Right atrium auricular region (tissue), 2 donors: Measurements from ENCODE around the gene RSPH9. TPM values are rescaled to one million over a fixed set of nuclear protein-coding genes. Genes with fewer than 3 reads are reported as not detected.
A peak's percentile ranks its signal among the peaks of the same experiment; 100 is the strongest.
"Not testable (repeated sequence)": the region's sequence is repeated elsewhere in the genome, so short reads cannot be mapped to it uniquely, and the experiment has no call there.

Source experiments
- DNase-seq: peaks from one replicate; pipeline ENCODE4 v3.0.0-alpha.2; 2019; ENCODE audit warnings: low spot score
- H3K27ac ChIP-seq, 2 donors: fragments of 200-600 bp; sonication (generic); 1 replicate in 1 of 2; 2 replicates in 1 of 2; pipeline ENCODE4 v1.5.1; 2016 to 2019
- H3K27me3 ChIP-seq, 2 donors: fragments of 200-600 bp; sonication (generic); one replicate each; pipeline versions ENCODE4 v1.5.1 to v1.6.0; 2017 to 2019
- H3K36me3 ChIP-seq: fragments of 200-600 bp; sonication (generic); one replicate; pipeline ENCODE4 v1.5.1; 2016
- H3K4me1 ChIP-seq, 2 donors: fragments of 200-600 bp; sonication (generic); one replicate each; pipeline versions ENCODE4 v1.5.1 to v1.6.0; 2017 to 2019
- H3K4me3 ChIP-seq, 2 donors: fragments of 200-600 bp; sonication (generic); 1 replicate in 1 of 2; 2 replicates in 1 of 2; pipeline ENCODE4 v1.5.1; 2017 to 2019; ENCODE audit warnings: mild to moderate bottlenecking in 1 of 2, moderate library complexity in 1 of 2
- H3K9me3 ChIP-seq, 2 donors: fragments of 200-600 bp; sonication (generic); one replicate each; pipeline ENCODE4 v1.5.1; 2019
- total RNA-seq, 2 donors: library from RNA; depleted of rRNA; stranded (reverse); fragments of >200 nt; gene quantifications; one replicate each; pipeline ENCODE4 v1.1.0, GENCODE V29; 2016
- TF ChIP-seq, protein P1 (sequence below), 2 donors: fragments of 200-600 bp; sonication (generic); IDR thresholded peaks; one replicate each; pipeline ENCODE4 v1.5.1; 2019; ENCODE audit warnings: antibody characterized with exemption in 2 of 2

Gene RSPH9
- total RNA-seq, 2 donors from 2014 or later = 0.12 TPM; not detected in 1

DNA sequence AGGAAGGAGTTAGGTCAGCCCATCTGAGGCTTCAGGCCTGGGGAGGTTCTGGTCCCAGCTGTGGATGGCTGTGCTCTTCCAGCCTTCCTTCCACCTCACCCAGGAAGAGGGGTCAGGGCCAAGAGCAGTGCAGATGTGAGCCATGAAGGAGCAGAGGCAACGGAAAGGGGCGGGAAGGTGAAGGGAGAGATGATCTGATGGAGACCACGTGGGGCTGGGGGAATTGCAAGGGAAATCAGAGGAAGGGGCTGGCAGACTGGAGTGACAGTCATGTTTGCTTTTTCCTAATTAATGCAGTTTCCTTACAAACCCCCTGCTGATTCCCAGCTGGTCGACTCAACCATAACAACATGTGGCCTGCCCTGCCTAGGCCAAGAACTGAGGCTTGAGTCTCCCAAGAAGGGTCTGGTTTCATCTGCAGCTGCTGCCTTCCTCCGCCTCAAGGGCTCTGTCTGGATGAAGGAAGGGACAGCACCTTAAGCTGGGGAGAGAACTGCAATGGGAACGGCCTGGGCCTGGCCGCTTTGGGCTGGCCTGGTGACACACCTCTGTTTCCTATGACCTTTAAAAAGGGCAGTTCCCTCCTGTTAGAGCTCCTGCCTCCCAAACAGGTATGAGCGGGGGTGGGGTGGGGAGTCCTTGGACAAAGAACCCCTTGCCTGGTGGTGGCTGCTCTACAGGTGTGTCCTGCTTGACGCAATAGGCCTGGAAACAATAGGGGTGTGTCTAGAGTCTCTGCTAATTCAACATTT, 50.6 kb downstream of the RSPH9 start:
- H3K9me3 ChIP-seq = no peaks in the 10 kb centered on the region
- no peaks in the 10 kb centered on the region for H3K27me3 ChIP-seq
- TF ChIP-seq, protein P1, sequence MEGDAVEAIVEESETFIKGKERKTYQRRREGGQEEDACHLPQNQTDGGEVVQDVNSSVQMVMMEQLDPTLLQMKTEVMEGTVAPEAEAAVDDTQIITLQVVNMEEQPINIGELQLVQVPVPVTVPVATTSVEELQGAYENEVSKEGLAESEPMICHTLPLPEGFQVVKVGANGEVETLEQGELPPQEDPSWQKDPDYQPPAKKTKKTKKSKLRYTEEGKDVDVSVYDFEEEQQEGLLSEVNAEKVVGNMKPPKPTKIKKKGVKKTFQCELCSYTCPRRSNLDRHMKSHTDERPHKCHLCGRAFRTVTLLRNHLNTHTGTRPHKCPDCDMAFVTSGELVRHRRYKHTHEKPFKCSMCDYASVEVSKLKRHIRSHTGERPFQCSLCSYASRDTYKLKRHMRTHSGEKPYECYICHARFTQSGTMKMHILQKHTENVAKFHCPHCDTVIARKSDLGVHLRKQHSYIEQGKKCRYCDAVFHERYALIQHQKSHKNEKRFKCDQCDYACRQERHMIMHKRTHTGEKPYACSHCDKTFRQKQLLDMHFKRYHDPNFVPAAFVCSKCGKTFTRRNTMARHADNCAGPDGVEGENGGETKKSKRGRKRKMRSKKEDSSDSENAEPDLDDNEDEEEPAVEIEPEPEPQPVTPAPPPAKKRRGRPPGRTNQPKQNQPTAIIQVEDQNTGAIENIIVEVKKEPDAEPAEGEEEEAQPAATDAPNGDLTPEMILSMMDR (IDR thresholded peaks at IDR 0.05) = no peak
- no peak for DNase-seq
- H3K4me3 ChIP-seq = no peak overlapping the region
- no peak overlapping the region for H3K27ac ChIP-seq
- peaks cover 0 to 21% of the 10 kb centered on the region in 2 donors for H3K4me1 ChIP-seq
- H3K36me3 ChIP-seq = no peaks in the 10 kb centered on the region

DNA sequence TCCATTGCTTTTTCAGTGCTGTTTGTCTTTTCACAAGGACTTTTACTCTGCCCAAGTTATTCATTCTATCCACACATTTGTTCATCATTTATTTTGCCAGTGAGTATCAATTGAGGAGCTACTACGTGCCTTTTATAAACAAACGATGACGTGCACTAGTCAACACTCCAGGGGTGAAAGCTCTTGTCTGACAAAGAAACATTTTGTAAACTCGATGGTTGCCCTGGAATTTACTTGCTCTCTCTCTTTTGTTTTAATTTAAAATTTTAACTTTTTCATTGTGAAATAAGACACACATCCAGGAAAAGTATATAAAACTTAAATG, 51.1 kb downstream of the RSPH9 start:
- Histone ChIP-seq H3K4me3 (no peak overlapping the region), H3K4me1 (peaks cover 0 to 21% of the 10 kb centered on the region in 2 donors), H3K27me3 (no peaks in the 10 kb centered on the region), H3K27ac (no peak overlapping the region), H3K9me3 (no peaks in the 10 kb centered on the region), H3K36me3 (no peaks in the 10 kb centered on the region)
- TF ChIP-seq, protein P1 (IDR thresholded peaks at IDR 0.05) = no peak
- no peak for DNase-seq

DNA sequence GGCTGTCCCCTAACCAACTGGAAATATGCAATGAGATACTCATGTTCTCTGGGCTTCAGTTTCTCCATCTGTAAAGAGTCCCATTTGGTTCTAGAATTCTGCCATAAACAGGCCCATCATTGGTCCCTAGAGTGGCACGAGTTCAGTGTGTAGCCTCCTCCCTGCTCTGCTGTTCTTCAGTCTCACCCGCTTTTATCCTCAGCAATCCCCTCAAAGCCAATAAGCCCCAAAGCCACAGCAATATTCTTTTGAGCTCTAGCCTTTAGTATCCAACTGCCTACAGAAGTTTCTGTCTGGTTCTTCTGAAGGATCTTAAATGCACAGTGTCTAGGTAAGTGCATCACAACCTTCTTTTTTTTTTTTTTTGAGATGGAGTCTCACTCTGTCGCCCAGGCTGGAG, 52.6 kb downstream of the RSPH9 start:
- no peak overlapping the region for H3K4me3 ChIP-seq
- TF ChIP-seq, protein P1 (IDR thresholded peaks at IDR 0.05) = no peak
- no peaks in the 10 kb centered on the region for H3K27me3 ChIP-seq
- H3K4me1 ChIP-seq = peaks cover 0 to 29% of the 10 kb centered on the region in 2 donors
- H3K27ac ChIP-seq = no peak overlapping the region
- no peaks in the 10 kb centered on the region for H3K36me3 ChIP-seq
- no peaks in the 10 kb centered on the region for H3K9me3 ChIP-seq
- no peak for DNase-seq

DNA sequence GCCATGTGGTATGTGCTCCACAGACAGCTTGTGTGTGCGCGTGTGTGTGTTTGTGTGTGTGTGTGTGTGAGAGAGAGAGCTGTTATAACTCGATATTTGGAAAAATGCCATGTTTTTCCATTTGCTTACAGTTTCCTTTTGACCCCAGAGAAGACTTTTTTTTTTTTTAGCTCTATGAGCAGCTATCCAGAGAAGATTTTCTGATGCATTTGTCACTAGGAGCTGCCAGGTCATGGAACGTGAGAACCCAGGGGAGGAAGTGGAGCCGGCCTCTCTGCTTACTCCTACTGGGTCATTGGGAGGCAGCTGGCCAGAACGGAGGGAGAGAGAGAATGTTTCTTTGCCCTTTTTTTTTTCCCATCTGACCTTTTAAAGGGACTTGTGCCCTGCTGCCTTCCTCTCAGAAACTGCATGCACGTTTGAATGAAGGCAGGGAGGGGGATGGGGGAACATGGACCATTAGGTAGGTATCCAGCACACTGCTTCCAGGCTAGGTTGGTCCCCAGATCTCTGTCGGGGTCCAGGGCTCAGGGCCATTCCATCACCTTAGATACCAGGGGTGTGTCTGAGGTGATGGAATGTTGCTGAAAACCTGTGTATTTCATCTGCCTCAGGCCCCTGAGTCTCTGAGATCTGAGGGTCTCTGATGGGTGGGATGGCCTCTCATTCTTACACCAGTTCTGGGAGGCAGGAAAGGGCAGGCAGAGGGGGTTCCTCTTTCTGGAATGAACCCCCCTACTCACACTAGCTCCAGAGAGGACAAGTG, 53.9 kb downstream of the RSPH9 start:
- peak overlapping the region in 1 of 2 donors; percentile 43 for H3K27ac ChIP-seq

DNA sequence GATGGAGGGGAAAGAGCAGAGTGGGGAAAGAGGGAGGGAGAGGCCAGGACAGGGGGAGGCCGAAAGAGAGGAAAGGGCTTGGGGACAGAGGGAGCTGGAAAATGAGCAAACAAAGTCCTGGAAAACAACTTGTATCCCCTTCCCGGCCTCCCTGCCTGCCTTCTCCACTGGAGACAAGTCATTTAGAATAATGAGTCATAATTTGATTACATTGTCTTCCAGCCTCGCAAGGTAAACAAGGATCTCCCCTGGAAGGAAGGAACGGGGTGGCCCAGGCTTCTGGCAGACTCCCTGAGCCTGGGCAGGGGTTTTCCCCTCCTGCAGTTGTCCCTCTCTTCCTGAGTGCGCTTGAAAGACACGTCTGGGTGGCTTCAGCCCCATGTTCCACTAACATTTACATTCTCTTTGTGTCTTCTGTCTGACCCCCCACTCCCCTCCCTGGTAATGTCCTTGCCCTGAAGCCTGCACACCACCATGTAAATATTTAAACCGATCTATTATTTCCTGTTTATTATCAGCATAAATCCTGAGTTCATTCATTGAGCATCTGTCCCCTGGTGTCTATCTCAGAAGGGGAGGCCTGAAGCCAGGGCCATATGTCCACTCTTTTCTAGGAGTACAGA, 54.8 kb downstream of the RSPH9 start:
- H3K4me1 ChIP-seq = peaks cover 0 to 44% of the 10 kb centered on the region in 2 donors
- H3K4me3 ChIP-seq = no peak overlapping the region
- H3K27me3 ChIP-seq = no peaks in the 10 kb centered on the region
- H3K36me3 ChIP-seq = no peaks in the 10 kb centered on the region
- DNase-seq = no peak
- TF ChIP-seq, protein P1 (IDR thresholded peaks at IDR 0.05) = no peak
- H3K27ac ChIP-seq = peak overlapping the region in 1 of 2 donors; percentile 20
- H3K9me3 ChIP-seq = no peaks in the 10 kb centered on the region

More for the DNA sequence above, 53.9 kb downstream of the RSPH9 start:
- Histone ChIP-seq H3K4me1 (peaks cover 0 to 42% of the 10 kb centered on the region in 2 donors), H3K9me3 (no peaks in the 10 kb centered on the region), H3K27me3 (no peaks in the 10 kb centered on the region), H3K4me3 (no peak overlapping the region), H3K36me3 (no peaks in the 10 kb centered on the region)
- TF ChIP-seq, protein P1 (IDR thresholded peaks at IDR 0.05) = no peak
- DNase-seq = no peak

DNA sequence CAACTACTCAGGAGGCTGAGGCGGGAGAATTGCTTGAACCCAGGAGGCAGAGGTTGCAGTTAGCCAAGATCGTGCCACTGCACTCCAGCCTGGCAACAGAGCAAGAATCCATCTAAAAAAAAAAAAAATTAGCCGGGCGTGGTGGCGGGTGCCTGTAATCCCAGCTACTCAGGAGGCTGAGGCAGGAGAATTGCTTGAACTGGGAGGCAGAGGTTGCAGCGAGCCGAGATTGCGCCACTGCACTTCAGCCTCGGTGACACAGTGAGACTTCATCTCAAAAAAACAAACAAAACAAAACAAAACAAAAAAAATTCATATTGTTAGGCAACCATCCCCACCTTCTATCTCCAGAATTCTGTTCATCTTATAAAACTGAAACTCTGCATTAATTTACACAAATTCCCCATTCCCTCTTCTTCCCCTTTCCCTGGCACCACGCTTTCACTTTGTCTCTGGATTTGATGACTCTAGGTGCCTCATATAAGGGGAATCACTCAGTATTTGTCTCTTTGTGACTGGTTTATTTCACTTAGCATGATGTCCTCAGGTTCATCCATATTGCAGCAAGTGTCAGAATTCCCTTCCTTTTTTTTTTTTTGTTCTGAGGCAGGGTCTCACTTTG, 56.2 kb downstream of the RSPH9 start:
- Histone ChIP-seq H3K4me1 (peaks cover 0 to 49% of the 10 kb centered on the region in 2 donors), H3K27ac (peak overlapping the region in 1 of 2 donors; percentile 89)
- not testable (repeated sequence) for H3K9me3 ChIP-seq, H3K36me3 ChIP-seq, H3K4me3 ChIP-seq, DNase-seq, H3K27me3 ChIP-seq
